ENCODE data around the gene FGD4.

DNA sequence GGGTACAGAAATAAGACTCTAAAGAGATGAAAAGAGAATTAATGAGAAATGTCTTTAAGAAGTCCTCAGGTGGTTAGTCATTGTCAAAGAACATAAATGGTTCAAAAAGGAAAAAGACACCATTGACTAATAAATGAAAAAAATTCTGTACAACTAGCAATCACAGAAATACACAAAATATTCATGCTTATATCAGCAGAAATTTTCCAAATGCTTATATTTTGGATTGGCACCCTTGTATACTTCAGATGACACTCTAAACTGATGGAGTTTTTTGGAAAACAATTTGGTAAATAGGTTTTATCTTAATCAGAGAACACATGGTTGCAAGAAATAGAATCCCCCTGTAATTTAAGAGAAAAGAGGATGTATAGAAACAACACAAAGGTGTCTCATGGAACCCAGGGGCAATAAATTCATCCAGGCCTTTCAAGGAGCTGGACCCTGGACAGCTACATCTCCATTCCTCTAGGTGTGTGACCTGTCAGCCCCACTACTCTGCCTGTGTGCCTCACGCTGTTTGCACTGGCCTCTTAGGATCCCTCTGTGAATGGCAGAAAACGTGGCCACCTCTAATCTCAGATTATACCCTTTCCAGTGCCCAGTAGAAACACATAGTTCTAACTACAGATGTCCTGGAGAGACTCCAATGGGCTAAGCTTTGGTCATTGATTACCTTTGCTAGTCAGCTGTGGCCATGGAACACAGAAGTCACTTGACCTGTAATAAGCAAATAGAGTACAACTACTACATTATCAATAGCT, 110.2 kb downstream of the FGD4 start:
- no peak for TF ChIP-seq RAD21 (IDR thresholded peaks at IDR 0.05; ENCODE audit: low read length)
- TF ChIP-seq CTCF (conservative IDR thresholded peaks at IDR 0.05; ENCODE audit: low read depth, low read length): no peak
- 0 out of 2 replicates have a peak, but pooled peaks have one; percentile 21 for TF ChIP-seq MAFK (IDR thresholded peaks at IDR 0.05; ENCODE audit: low read depth, low read length)
- no peak for TF ChIP-seq RCOR1 (IDR thresholded peaks at IDR 0.05; ENCODE audit: insufficient replicate concordance, low read length)
- TF ChIP-seq RFX5 (IDR thresholded peaks at IDR 0.05; ENCODE audit: low read depth, low read length): no peak
- TF ChIP-seq POLR2A (IDR thresholded peaks at IDR 0.05; ENCODE audit: low read depth, low read length): no peak
- no peak for TF ChIP-seq USF2 (IDR thresholded peaks at IDR 0.05; ENCODE audit: low read depth, low read length)
- no peak for TF ChIP-seq CEBPB (IDR thresholded peaks at IDR 0.05; ENCODE audit: low read depth, low read length)
- no peak for TF ChIP-seq MAZ (IDR thresholded peaks at IDR 0.05; ENCODE audit: borderline replicate concordance, low read depth, low read length)
- TF ChIP-seq CHD1 (IDR thresholded peaks at IDR 0.05; ENCODE audit: low read depth, low read length): no peak
- TF ChIP-seq MXI1 (IDR thresholded peaks at IDR 0.05; ENCODE audit: borderline replicate concordance, low read depth, low read length): no peak
- TF ChIP-seq BHLHE40 (IDR thresholded peaks at IDR 0.05; ENCODE audit: low read depth, low read length): no peak
- TF ChIP-seq FOS (IDR thresholded peaks at IDR 0.05; ENCODE audit: low read depth, low read length): no peak

All from IMR-90 (cell line).